HepG2 (cell line): ENCODE results near the gene MAN1C1. TPM values are rescaled to one million over a fixed set of nuclear protein-coding genes. Genes with fewer than 3 reads are reported as not detected.

Experiments
- ATF7-NPFF ChIP-seq: sonication (generic); formaldehyde crosslinking; IDR thresholded peaks from 2 replicates; pipeline ENCODE4 v1.8.1; 2023; ENCODE audit warnings: mild to moderate bottlenecking, low read depth, missing genetic modification reagents, moderate library complexity
- CENPT ChIP-seq: sonication (generic); formaldehyde crosslinking; IDR thresholded peaks from 2 replicates; pipeline ENCODE4 v1.8.0; 2022; ENCODE audit warnings: low read depth, mild to moderate bottlenecking, moderate library complexity, missing genetic modification reagents
- ELF3 ChIP-seq: IDR thresholded peaks from 2 replicates; pipeline ENCODE4 v1.6.1; 2016; ENCODE audit warnings: missing genetic modification reagents, missing compliant biosample characterization
- HNRNPLL ChIP-seq: fragments of 200-400 bp; formaldehyde crosslinking; IDR thresholded peaks from 2 replicates; pipeline ENCODE4 v1.6.1; 2017; ENCODE audit warnings: mild to moderate bottlenecking, low read depth, low read length; ENCODE audit not compliant: poor library complexity, severe bottlenecking
- MIER2 ChIP-seq: IDR thresholded peaks from 2 replicates; pipeline ENCODE4 v1.6.1; 2016; ENCODE audit warnings: missing biosample characterization, missing genetic modification reagents
- MIER3 ChIP-seq: IDR thresholded peaks from 2 replicates; pipeline ENCODE4 v1.6.1; 2016; ENCODE audit warnings: missing compliant biosample characterization, borderline replicate concordance
- NFKB2 ChIP-seq: sonication (generic); formaldehyde crosslinking; IDR thresholded peaks from 2 replicates; pipeline ENCODE4 v1.4.0; 2020; ENCODE audit warnings: missing genetic modification reagents, borderline replicate concordance
- PLSCR1 ChIP-seq: sonication (generic); formaldehyde crosslinking; IDR thresholded peaks from 2 replicates; pipeline ENCODE4 v1.5.0; 2020; ENCODE audit warnings: missing genetic modification reagents, mild to moderate bottlenecking, borderline replicate concordance
- POGK ChIP-seq: sonication (generic); formaldehyde crosslinking; conservative IDR thresholded peaks from 2 replicates; pipeline ENCODE4 v1.8.0; 2022; ENCODE audit warnings: mild to moderate bottlenecking, moderate library complexity, missing genetic modification reagents
- PRDM15 ChIP-seq: sonication (generic); formaldehyde crosslinking; IDR thresholded peaks from 2 replicates; pipeline ENCODE4 v1.4.0; 2020; ENCODE audit warnings: missing genetic modification reagents
- SALL1 ChIP-seq: sonication (generic); formaldehyde crosslinking; IDR thresholded peaks from 2 replicates; pipeline ENCODE4 v1.8.0; 2022; ENCODE audit warnings: mild to moderate bottlenecking, missing genetic modification reagents
- SIX4 ChIP-seq: sonication (generic); formaldehyde crosslinking; IDR thresholded peaks from 2 replicates; pipeline ENCODE4 v1.4.0; 2020; ENCODE audit warnings: missing genetic modification reagents
- SSRP1 ChIP-seq: IDR thresholded peaks from 2 replicates; pipeline ENCODE4 v1.6.1; 2016; ENCODE audit warnings: control low read depth
- STAG1 ChIP-seq: sonication (generic); formaldehyde crosslinking; IDR thresholded peaks from 2 replicates; pipeline ENCODE4 v1.4.0; 2020; ENCODE audit warnings: missing genetic modification reagents
- ZFP82 ChIP-seq: sonication (generic); formaldehyde crosslinking; IDR thresholded peaks from 2 replicates; pipeline ENCODE4 v1.5.1; 2020; ENCODE audit warnings: mild to moderate bottlenecking, missing genetic modification reagents, borderline replicate concordance
- ZNF20 ChIP-seq: sonication (generic); formaldehyde crosslinking; IDR thresholded peaks from 2 replicates; pipeline ENCODE4 v1.4.0; 2020; ENCODE audit warnings: mild to moderate bottlenecking, moderate library complexity, missing genetic modification reagents
- ZNF292 ChIP-seq: sonication (generic); formaldehyde crosslinking; IDR thresholded peaks from 2 replicates; pipeline ENCODE4 v1.8.1; 2022; ENCODE audit warnings: mild to moderate bottlenecking, low read depth, missing genetic modification reagents, borderline replicate concordance
- ZNF609 ChIP-seq: sonication (generic); formaldehyde crosslinking; IDR thresholded peaks from 2 replicates; pipeline ENCODE4 v1.4.0; 2020; ENCODE audit warnings: mild to moderate bottlenecking, missing genetic modification reagents, borderline replicate concordance
- polyA plus RNA-seq, 8 experiments: library from polyadenylated mRNA; depleted of rRNA in 3 of 8; stranded (reverse) in 7 of 8; unstranded in 1 of 8; fragments of >200 nt; fragmentation: Illumina TruSeq in 4 of 8; extraction: Trizol in 4 of 8; gene quantifications; 2 replicates each; pipeline versions ENCODE4 v1.2.1 to v1.2.3, GENCODE V29; 2011 to 2016; ENCODE audit warnings: low read depth in 4 of 8, missing spikeins in 1 of 8, mixed read lengths in 1 of 8; ENCODE audit not compliant: insufficient read depth in 1 of 8
- total RNA-seq, 5 experiments: library from RNA; depleted of rRNA; stranded (reverse); fragments of >200 nt; fragmentation: Illumina TruSeq; extraction: Trizol; gene quantifications; 2 replicates each; pipeline ENCODE4 v1.2.3, GENCODE V29; 2016; ENCODE audit warnings: low read depth in 1 of 5

MAN1C1 gene
- total and polyA plus RNA-seq, 2 of the 13 experiments (the other 11 are each of a cell fraction or from before 2014, with no cell fraction given) = 0.18 to 0.49 TPM

GRCh38 chr1:25773441-25774125 is 157.0 kb downstream of the MAN1C1 start (continued):
- TF ChIP-seq PLSCR1 (CRISPR knock-in tag) = no peak
- 0 out of 2 replicates have a peak, but pooled peaks have one; percentile 19 for TF ChIP-seq ZNF609 (CRISPR knock-in tag)
- TF ChIP-seq ZNF20 (CRISPR knock-in tag) = no peak
- TF ChIP-seq MIER3 (CRISPR knock-in tag) = peak; percentile 51; the same call in 1 of the 2 replicates
- TF ChIP-seq STAG1 (CRISPR knock-in tag) = no peak
- TF ChIP-seq MIER2 (CRISPR knock-in tag) = 0 out of 2 replicates have a peak, but pooled peaks have one; percentile 17
- peak; percentile 27; the same call in 1 of the 2 replicates for TF ChIP-seq SALL1
- no peak for TF ChIP-seq NFKB2
- TF ChIP-seq POGK = no peak
- TF ChIP-seq HNRNPLL = no peak
- TF ChIP-seq SSRP1 (CRISPR knock-in tag) = no peak
- peak; percentile 43; the same call in 1 of the 2 replicates for TF ChIP-seq ZNF292 (CRISPR knock-in tag)
- no peak for TF ChIP-seq PRDM15
- 0 out of 2 replicates have a peak, but pooled peaks have one; percentile 42 for TF ChIP-seq SIX4
- TF ChIP-seq ELF3 = peak; percentile 49; the same call in 1 of the 2 replicates
- TF ChIP-seq ZFP82 = no peak
- TF ChIP-seq CENPT (CRISPR knock-in tag) = no peak
- no peak for TF ChIP-seq ATF7-NPFF (CRISPR knock-in tag)
